ENCODE results near the gene CCNL1.

DNA sequence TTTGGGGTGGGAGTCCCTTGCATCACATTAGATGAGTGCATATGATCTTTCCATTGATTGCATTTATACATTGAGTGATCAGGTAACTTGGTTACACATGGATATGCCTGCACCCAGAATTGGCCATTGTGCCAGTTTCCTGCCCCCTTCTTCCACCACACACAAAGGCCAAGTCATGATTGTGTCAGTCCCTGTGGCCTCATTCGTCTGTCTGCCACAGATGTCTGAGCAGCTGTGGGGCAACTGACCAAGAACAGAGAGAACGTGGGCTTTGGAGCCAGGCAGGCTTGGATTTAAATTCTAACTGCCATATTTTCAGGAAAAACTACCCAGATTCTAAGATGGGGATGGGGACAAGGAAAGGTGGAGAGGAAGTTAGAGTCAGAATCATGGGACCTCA, 27.0 kb downstream of the CCNL1 start:
- TF ChIP-seq, protein P1, sequence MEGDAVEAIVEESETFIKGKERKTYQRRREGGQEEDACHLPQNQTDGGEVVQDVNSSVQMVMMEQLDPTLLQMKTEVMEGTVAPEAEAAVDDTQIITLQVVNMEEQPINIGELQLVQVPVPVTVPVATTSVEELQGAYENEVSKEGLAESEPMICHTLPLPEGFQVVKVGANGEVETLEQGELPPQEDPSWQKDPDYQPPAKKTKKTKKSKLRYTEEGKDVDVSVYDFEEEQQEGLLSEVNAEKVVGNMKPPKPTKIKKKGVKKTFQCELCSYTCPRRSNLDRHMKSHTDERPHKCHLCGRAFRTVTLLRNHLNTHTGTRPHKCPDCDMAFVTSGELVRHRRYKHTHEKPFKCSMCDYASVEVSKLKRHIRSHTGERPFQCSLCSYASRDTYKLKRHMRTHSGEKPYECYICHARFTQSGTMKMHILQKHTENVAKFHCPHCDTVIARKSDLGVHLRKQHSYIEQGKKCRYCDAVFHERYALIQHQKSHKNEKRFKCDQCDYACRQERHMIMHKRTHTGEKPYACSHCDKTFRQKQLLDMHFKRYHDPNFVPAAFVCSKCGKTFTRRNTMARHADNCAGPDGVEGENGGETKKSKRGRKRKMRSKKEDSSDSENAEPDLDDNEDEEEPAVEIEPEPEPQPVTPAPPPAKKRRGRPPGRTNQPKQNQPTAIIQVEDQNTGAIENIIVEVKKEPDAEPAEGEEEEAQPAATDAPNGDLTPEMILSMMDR (IDR thresholded peaks at IDR 0.05), result no peak
- TF ChIP-seq POLR2A (IDR thresholded peaks at IDR 0.05), result no peak

Data from Peyer's patch (tissue), 4 donors.